ENCODE measurements around the gene BLACAT1. TPM values are rescaled to one million over a fixed set of nuclear protein-coding genes. Genes with fewer than 3 reads are reported as not detected.

The BLACAT1 gene
- total and polyA plus RNA-seq, 9 of the 15 experiments (the other 6 are each of a cell fraction or from before 2014, with no cell fraction given): 0.10 to 5.9 (median 0.73) TPM

- TF ChIP-seq, protein P1, sequence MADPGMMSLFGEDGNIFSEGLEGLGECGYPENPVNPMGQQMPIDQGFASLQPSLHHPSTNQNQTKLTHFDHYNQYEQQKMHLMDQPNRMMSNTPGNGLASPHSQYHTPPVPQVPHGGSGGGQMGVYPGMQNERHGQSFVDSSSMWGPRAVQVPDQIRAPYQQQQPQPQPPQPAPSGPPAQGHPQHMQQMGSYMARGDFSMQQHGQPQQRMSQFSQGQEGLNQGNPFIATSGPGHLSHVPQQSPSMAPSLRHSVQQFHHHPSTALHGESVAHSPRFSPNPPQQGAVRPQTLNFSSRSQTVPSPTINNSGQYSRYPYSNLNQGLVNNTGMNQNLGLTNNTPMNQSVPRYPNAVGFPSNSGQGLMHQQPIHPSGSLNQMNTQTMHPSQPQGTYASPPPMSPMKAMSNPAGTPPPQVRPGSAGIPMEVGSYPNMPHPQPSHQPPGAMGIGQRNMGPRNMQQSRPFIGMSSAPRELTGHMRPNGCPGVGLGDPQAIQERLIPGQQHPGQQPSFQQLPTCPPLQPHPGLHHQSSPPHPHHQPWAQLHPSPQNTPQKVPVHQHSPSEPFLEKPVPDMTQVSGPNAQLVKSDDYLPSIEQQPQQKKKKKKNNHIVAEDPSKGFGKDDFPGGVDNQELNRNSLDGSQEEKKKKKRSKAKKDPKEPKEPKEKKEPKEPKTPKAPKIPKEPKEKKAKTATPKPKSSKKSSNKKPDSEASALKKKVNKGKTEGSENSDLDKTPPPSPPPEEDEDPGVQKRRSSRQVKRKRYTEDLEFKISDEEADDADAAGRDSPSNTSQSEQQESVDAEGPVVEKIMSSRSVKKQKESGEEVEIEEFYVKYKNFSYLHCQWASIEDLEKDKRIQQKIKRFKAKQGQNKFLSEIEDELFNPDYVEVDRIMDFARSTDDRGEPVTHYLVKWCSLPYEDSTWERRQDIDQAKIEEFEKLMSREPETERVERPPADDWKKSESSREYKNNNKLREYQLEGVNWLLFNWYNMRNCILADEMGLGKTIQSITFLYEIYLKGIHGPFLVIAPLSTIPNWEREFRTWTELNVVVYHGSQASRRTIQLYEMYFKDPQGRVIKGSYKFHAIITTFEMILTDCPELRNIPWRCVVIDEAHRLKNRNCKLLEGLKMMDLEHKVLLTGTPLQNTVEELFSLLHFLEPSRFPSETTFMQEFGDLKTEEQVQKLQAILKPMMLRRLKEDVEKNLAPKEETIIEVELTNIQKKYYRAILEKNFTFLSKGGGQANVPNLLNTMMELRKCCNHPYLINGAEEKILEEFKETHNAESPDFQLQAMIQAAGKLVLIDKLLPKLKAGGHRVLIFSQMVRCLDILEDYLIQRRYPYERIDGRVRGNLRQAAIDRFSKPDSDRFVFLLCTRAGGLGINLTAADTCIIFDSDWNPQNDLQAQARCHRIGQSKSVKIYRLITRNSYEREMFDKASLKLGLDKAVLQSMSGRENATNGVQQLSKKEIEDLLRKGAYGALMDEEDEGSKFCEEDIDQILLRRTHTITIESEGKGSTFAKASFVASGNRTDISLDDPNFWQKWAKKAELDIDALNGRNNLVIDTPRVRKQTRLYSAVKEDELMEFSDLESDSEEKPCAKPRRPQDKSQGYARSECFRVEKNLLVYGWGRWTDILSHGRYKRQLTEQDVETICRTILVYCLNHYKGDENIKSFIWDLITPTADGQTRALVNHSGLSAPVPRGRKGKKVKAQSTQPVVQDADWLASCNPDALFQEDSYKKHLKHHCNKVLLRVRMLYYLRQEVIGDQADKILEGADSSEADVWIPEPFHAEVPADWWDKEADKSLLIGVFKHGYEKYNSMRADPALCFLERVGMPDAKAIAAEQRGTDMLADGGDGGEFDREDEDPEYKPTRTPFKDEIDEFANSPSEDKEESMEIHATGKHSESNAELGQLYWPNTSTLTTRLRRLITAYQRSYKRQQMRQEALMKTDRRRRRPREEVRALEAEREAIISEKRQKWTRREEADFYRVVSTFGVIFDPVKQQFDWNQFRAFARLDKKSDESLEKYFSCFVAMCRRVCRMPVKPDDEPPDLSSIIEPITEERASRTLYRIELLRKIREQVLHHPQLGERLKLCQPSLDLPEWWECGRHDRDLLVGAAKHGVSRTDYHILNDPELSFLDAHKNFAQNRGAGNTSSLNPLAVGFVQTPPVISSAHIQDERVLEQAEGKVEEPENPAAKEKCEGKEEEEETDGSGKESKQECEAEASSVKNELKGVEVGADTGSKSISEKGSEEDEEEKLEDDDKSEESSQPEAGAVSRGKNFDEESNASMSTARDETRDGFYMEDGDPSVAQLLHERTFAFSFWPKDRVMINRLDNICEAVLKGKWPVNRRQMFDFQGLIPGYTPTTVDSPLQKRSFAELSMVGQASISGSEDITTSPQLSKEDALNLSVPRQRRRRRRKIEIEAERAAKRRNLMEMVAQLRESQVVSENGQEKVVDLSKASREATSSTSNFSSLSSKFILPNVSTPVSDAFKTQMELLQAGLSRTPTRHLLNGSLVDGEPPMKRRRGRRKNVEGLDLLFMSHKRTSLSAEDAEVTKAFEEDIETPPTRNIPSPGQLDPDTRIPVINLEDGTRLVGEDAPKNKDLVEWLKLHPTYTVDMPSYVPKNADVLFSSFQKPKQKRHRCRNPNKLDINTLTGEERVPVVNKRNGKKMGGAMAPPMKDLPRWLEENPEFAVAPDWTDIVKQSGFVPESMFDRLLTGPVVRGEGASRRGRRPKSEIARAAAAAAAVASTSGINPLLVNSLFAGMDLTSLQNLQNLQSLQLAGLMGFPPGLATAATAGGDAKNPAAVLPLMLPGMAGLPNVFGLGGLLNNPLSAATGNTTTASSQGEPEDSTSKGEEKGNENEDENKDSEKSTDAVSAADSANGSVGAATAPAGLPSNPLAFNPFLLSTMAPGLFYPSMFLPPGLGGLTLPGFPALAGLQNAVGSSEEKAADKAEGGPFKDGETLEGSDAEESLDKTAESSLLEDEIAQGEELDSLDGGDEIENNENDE (IDR thresholded peaks at IDR 0.05; ENCODE audit: low read depth, low read length): no peak
- TF ChIP-seq RNF219 (CRISPR knock-in tag; IDR thresholded peaks at IDR 0.05) (no peak), DLX4 (CRISPR knock-in tag; IDR thresholded peaks at IDR 0.05) (no peak), CCAR2 (IDR thresholded peaks at IDR 0.05; ENCODE audit: low read depth, low read length) (no peak), ZNF174 (CRISPR knock-in tag; IDR thresholded peaks at IDR 0.05) (no peak), NR2C2 (CRISPR knock-in tag; IDR thresholded peaks at IDR 0.05) (no peak), NR2C2 (tag; IDR thresholded peaks at IDR 0.05) (no peak), ZNF583 (CRISPR knock-in tag; IDR thresholded peaks at IDR 0.05) (no peak), ZNF263 (CRISPR knock-in tag; IDR thresholded peaks at IDR 0.05; ENCODE audit: borderline replicate concordance) (no peak), SMARCE1 (IDR thresholded peaks at IDR 0.05) (no peak), ZBTB1 (CRISPR knock-in tag; IDR thresholded peaks at IDR 0.05; ENCODE audit: borderline replicate concordance, low read depth) (no peak), USF2 (CRISPR knock-in tag; IDR thresholded peaks at IDR 0.05) (no peak), NR2F6 (CRISPR knock-in tag; IDR thresholded peaks at IDR 0.05) (no peak)
Observed at GRCh38 chr1:205492774-205493173, 36.9 kb upstream of the BLACAT1 start (continued).
